Neural progenitor cell (in vitro differentiated cells): ENCODE results near the gene GLI2. TPM values are rescaled to one million over a fixed set of nuclear protein-coding genes. Genes with fewer than 3 reads are reported as not detected.

ENCODE experiments used
- DNase-seq: peaks from one replicate; pipeline ENCODE4 v3.0.0-alpha.2; 2016; ENCODE audit warnings: low spot score
- H2AFZ ChIP-seq: fragments of 200-600 bp; sonication (generic); replicated peaks from 2 replicates; pipeline ENCODE4 v1.6.1; 2016; ENCODE audit warnings: antibody characterized with exemption
- H3F3A ChIP-seq: fragments of 200-600 bp; sonication (generic); 2 replicates; pipeline ENCODE4 v1.6.1; 2016; ENCODE audit warnings: antibody characterized with exemption, low read depth
- H3K27ac ChIP-seq: fragments of 200-600 bp; sonication (generic); 2 replicates; pipeline ENCODE4 v1.5.1; 2016; ENCODE audit warnings: mild to moderate bottlenecking
- H3K27me3 ChIP-seq: fragments of 200-600 bp; sonication (generic); 2 replicates; pipeline ENCODE4 v1.6.1; 2016; ENCODE audit warnings: mild to moderate bottlenecking, moderate library complexity
- H3K36me3 ChIP-seq: fragments of 200-600 bp; sonication (generic); 2 replicates; pipeline ENCODE4 v1.5.1; 2016
- H3K4me1 ChIP-seq: fragments of 200-600 bp; sonication (generic); 2 replicates; pipeline ENCODE4 v1.6.1; 2016; ENCODE audit warnings: mixed run types
- H3K4me2 ChIP-seq: fragments of 200-600 bp; sonication (generic); 2 replicates; pipeline ENCODE4 v1.6.1; 2016
- H3K4me3 ChIP-seq: fragments of 200-600 bp; sonication (generic); 2 replicates; pipeline ENCODE4 v1.5.1; 2016
- H3K79me2 ChIP-seq: fragments of 200-600 bp; sonication (generic); 2 replicates; pipeline ENCODE4 v1.6.1; 2016; ENCODE audit warnings: low read depth
- H3K9ac ChIP-seq: fragments of 200-600 bp; sonication (generic); 2 replicates; pipeline ENCODE4 v1.6.1; 2016
- H3K9me3 ChIP-seq: fragments of 200-600 bp; sonication (generic); 2 replicates; pipeline ENCODE4 v1.5.1; 2016; ENCODE audit warnings: low read depth
- H4K20me1 ChIP-seq: fragments of 200-600 bp; sonication (generic); 2 replicates; pipeline ENCODE4 v1.6.1; 2016; ENCODE audit warnings: low read depth
- H3K27ac Mint-ChIP-seq: 3 replicates; pipeline ENCODE4 v1.8.0; 2021; ENCODE audit warnings: mixed read lengths
- H3K27me3 Mint-ChIP-seq: 2 replicates; pipeline ENCODE4 v1.8.0; 2022; ENCODE audit warnings: low read depth, mild to moderate bottlenecking, inconsistent platforms, moderate library complexity, mixed read lengths; ENCODE audit not compliant: insufficient read depth
- H3K36me3 Mint-ChIP-seq: 3 replicates; pipeline ENCODE4 v1.8.0; 2021; ENCODE audit warnings: mixed read lengths
- H3K4me1 Mint-ChIP-seq: 3 replicates; pipeline ENCODE4 v1.8.0; 2021; ENCODE audit warnings: mixed read lengths
- H3K4me3 Mint-ChIP-seq: 3 replicates; pipeline ENCODE4 v1.8.0; 2021; ENCODE audit warnings: mild to moderate bottlenecking, moderate library complexity, mixed read lengths
- H3K9me3 Mint-ChIP-seq: 3 replicates; pipeline ENCODE4 v1.8.0; 2020; ENCODE audit warnings: mixed read lengths
- CTCF ChIP-seq: fragments of 200-600 bp; sonication (generic); IDR thresholded peaks from 2 replicates; pipeline ENCODE4 v1.5.1; 2017; ENCODE audit warnings: antibody characterized with exemption, mild to moderate bottlenecking
- EZH2 ChIP-seq: fragments of 200-600 bp; sonication (generic); IDR thresholded peaks from 2 replicates; pipeline ENCODE4 v1.6.1; 2017; ENCODE audit warnings: antibody characterized with exemption, mild to moderate bottlenecking, moderate library complexity
- EZH2phosphoT487 ChIP-seq: fragments of 200-600 bp; sonication (generic); IDR thresholded peaks from 2 replicates; pipeline ENCODE4 v1.6.1; 2017; ENCODE audit warnings: antibody characterized with exemption
- total RNA-seq: library from RNA; depleted of rRNA; stranded (reverse); fragments of >200 nt; gene quantifications from 2 replicates; pipeline ENCODE4 v1.2.3, GENCODE V29; 2015; ENCODE audit warnings: low replicate concordance

The GLI2 gene
- total RNA-seq, 1 donor from 2014 or later, result 9.4 TPM

- no peaks in the 10 kb centered on the region for H4K20me1 ChIP-seq
- no peak overlapping the region for H2AFZ ChIP-seq
- H3K9me3 ChIP-seq, result no peaks in the 10 kb centered on the region
- Mint-ChIP-seq H3K27ac (peak overlapping the region; percentile 90), H3K4me1 (peaks cover 17% of the 10 kb centered on the region), H3K9me3 (no peaks in the 10 kb centered on the region), H3K27me3 (peaks cover 4% of the 10 kb centered on the region), H3K4me3 (no peak overlapping the region), H3K36me3 (no peaks in the 10 kb centered on the region)
- no peak overlapping the region for H3K4me3 ChIP-seq
- no peak overlapping the region for H3K27ac ChIP-seq
- no peak for DNase-seq
- no peaks in the 10 kb centered on the region for H3K36me3 ChIP-seq
- H3K79me2 ChIP-seq, result no peaks in the 10 kb centered on the region
- TF ChIP-seq EZH2, result no peak
- TF ChIP-seq EZH2phosphoT487, result no peak
- no peak for TF ChIP-seq CTCF
- peaks cover 13% of the 10 kb centered on the region for H3K27me3 ChIP-seq
- H3K4me1 ChIP-seq, result no peaks in the 10 kb centered on the region
- no peak overlapping the region for H3K4me2 ChIP-seq
- H3K9ac ChIP-seq, result no peak overlapping the region
- no peaks in the 10 kb centered on the region for H3F3A ChIP-seq
These were observed 33.6 kb upstream of the GLI2 start for GRCh38 chr2:120702061-120702460.

- Mint-ChIP-seq H3K4me3 (no peak overlapping the region), H3K9me3 (no peaks in the 10 kb centered on the region), H3K27me3 (peaks cover 4% of the 10 kb centered on the region), H3K36me3 (no peaks in the 10 kb centered on the region), H3K27ac (no peak overlapping the region), H3K4me1 (peaks cover 18% of the 10 kb centered on the region)
- Histone ChIP-seq H2AFZ (no peak overlapping the region), H3K36me3 (no peaks in the 10 kb centered on the region), H4K20me1 (no peaks in the 10 kb centered on the region), H3K79me2 (no peaks in the 10 kb centered on the region), H3K4me3 (no peak overlapping the region), H3K9me3 (no peaks in the 10 kb centered on the region), H3K9ac (no peak overlapping the region), H3F3A (no peaks in the 10 kb centered on the region), H3K27ac (no peak overlapping the region), H3K4me1 (no peaks in the 10 kb centered on the region), H3K27me3 (peaks cover 21% of the 10 kb centered on the region), H3K4me2 (no peak overlapping the region)
- no peak for DNase-seq
- no peak for TF ChIP-seq EZH2
- no peak for TF ChIP-seq EZH2phosphoT487
- no peak for TF ChIP-seq CTCF
These were observed 32.9 kb upstream of the GLI2 start for GRCh38 chr2:120702801-120703200.

GRCh38 chr2:120703330-120703994, 32.2 kb upstream of the GLI2 start:
- H3K9ac ChIP-seq, result no peak overlapping the region
- no peak for DNase-seq
- no peaks in the 10 kb centered on the region for H3K36me3 ChIP-seq
- peaks cover 4% of the 10 kb centered on the region for H3K27me3 Mint-ChIP-seq
- no peaks in the 10 kb centered on the region for H3K9me3 ChIP-seq
- H3K9me3 Mint-ChIP-seq, result no peaks in the 10 kb centered on the region
- peaks cover 18% of the 10 kb centered on the region for H3K4me1 Mint-ChIP-seq
- no peak overlapping the region for H3K27ac ChIP-seq
- H3K4me3 Mint-ChIP-seq, result peak overlapping the region; percentile 2
- no peaks in the 10 kb centered on the region for H4K20me1 ChIP-seq
- H3K27ac Mint-ChIP-seq, result no peak overlapping the region
- no peaks in the 10 kb centered on the region for H3K79me2 ChIP-seq
- H3K36me3 Mint-ChIP-seq, result no peaks in the 10 kb centered on the region
- H2AFZ ChIP-seq, result no peak overlapping the region
- no peaks in the 10 kb centered on the region for H3F3A ChIP-seq
- H3K27me3 ChIP-seq, result peaks cover 27% of the 10 kb centered on the region
- TF ChIP-seq EZH2phosphoT487, result no peak
- TF ChIP-seq EZH2, result no peak
- no peak for TF ChIP-seq CTCF
- H3K4me1 ChIP-seq, result no peaks in the 10 kb centered on the region
- H3K4me3 ChIP-seq, result no peak overlapping the region
- no peak overlapping the region for H3K4me2 ChIP-seq
